Sigmoid colon (tissue), 7 donors: Measurements from ENCODE around the gene LNPK. TPM values are rescaled to one million over a fixed set of nuclear protein-coding genes. Genes with fewer than 3 reads are reported as not detected.

Experiments
- DNase-seq: peaks from one replicate; pipeline ENCODE4 v3.0.0-alpha.2; 2019
- H3K27ac ChIP-seq, 4 donors: fragments of 200-600 bp; sonication (generic); one replicate each; pipeline ENCODE4 v1.5.1; 2016 to 2019; ENCODE audit warnings: mild to moderate bottlenecking in 1 of 4
- H3K27me3 ChIP-seq, 3 donors: fragments of 200-600 bp; sonication (generic); one replicate each; pipeline ENCODE4 v1.5.1; 2019; ENCODE audit warnings: mild to moderate bottlenecking in 1 of 3
- H3K36me3 ChIP-seq, 4 donors: fragments of 200-600 bp; sonication (generic); one replicate each; pipeline ENCODE4 v1.5.1; 2016 to 2019
- H3K4me1 ChIP-seq, 4 donors: fragments of 200-600 bp; sonication (generic); one replicate each; pipeline ENCODE4 v1.5.1; 2017 to 2019
- H3K4me3 ChIP-seq, 4 donors: fragments of 200-600 bp; sonication (generic); one replicate each; pipeline ENCODE4 v1.5.1; 2017 to 2019; ENCODE audit warnings: mild to moderate bottlenecking in 2 of 4, moderate library complexity in 1 of 4
- H3K9me3 ChIP-seq, 4 donors: fragments of 200-600 bp in 3 of 4; sonication (generic) in 3 of 4; one replicate each; pipeline versions ENCODE4 v1.5.1 to v1.6.1; 2013 to 2019
- EP300 ChIP-seq, 4 donors: sonication (generic); formaldehyde crosslinking; IDR thresholded peaks; one replicate each; pipeline ENCODE4 v1.6.1; 2017; ENCODE audit warnings: antibody characterized with exemption in 4 of 4
- POLR2A ChIP-seq, 2 donors: fragments of 450-650 bp; IDR thresholded peaks; one replicate each; pipeline ENCODE4 v1.6.1; 2016; ENCODE audit warnings: antibody characterized with exemption in 2 of 2, mild to moderate bottlenecking in 2 of 2, moderate library complexity in 2 of 2
- POLR2AphosphoS5 ChIP-seq, 4 donors: sonication (generic); formaldehyde crosslinking; IDR thresholded peaks; one replicate each; pipeline ENCODE4 v1.6.1; 2017; ENCODE audit warnings: antibody characterized with exemption in 4 of 4
- WGBS, 2 donors: extraction: QIAGEN DNeasy Blood & Tissue Kit; methylation state at CpG; one replicate each; pipeline ENCODE4 v1.1.7; 2013; 5-methylcytosine and 5-hydroxymethylcytosine counted together
- intact Hi-C: fragments of 100-400 bp; cut with DNase I; formaldehyde crosslinking; loops from one replicate; pipeline ENCODE4 v1.15.1; 2023
- polyA plus RNA-seq, 3 donors: library from polyadenylated mRNA; stranded (reverse); fragments of 200-250 nt; gene quantifications; one replicate each; pipeline ENCODE4 v1.2.3, GENCODE V29; 2013
- total RNA-seq, 4 donors: library from RNA; depleted of rRNA; stranded (reverse); fragments of >200 nt; gene quantifications; one replicate each; pipeline ENCODE4 v1.1.0, GENCODE V29; 2016
- TF ChIP-seq, protein P1 (sequence below), 4 experiments: fragments of 450-650 bp in 3 of 4; fragments of 200-600 bp in 1 of 4; IDR thresholded peaks; one replicate each; pipeline ENCODE4 v1.5.1; 2016 to 2019; ENCODE audit warnings: antibody characterized with exemption in 4 of 4, mild to moderate bottlenecking in 3 of 4, moderate library complexity in 2 of 4
- donor health status: healthy with polysubstance abuse.
- donor health status: Bipolar disorder and iron deficiency.
- donor health status: healthy.

Gene LNPK
- total and polyA plus RNA-seq, 7 donors: 1.8 to 48.2 (median 15.9) TPM

DNA sequence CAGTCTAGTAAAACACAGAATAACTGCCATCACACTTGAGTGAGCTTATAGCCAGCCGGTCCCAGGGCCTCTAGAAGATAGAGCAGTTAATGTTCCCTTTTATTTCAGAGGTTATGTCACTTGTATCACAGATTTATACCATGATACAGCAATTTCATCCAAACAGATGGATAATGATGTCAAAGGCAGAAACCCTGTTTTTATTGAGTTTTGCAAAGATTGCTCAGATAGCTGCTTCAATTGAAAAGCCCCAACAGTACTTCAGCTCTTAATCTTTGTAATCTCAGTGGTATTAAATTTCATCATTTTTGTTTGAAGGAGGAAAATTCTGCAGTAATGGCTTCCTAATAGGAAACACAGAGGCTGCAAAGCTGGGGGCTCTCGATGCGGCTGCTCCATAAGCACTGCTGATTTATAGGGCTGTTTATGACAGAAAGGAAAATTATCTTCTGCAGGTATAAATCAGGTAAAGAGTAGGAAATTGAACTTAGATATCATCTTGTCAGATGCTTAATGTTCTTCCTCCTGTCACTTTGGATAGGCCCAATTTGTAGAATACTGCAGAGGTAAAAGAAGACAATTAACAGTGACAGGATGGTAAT, 112.3 kb downstream of the LNPK start:
- intact Hi-C loops: no loop called here
- TF ChIP-seq, protein P1, sequence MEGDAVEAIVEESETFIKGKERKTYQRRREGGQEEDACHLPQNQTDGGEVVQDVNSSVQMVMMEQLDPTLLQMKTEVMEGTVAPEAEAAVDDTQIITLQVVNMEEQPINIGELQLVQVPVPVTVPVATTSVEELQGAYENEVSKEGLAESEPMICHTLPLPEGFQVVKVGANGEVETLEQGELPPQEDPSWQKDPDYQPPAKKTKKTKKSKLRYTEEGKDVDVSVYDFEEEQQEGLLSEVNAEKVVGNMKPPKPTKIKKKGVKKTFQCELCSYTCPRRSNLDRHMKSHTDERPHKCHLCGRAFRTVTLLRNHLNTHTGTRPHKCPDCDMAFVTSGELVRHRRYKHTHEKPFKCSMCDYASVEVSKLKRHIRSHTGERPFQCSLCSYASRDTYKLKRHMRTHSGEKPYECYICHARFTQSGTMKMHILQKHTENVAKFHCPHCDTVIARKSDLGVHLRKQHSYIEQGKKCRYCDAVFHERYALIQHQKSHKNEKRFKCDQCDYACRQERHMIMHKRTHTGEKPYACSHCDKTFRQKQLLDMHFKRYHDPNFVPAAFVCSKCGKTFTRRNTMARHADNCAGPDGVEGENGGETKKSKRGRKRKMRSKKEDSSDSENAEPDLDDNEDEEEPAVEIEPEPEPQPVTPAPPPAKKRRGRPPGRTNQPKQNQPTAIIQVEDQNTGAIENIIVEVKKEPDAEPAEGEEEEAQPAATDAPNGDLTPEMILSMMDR (IDR thresholded peaks at IDR 0.05): no peak
- TF ChIP-seq EP300 (IDR thresholded peaks at IDR 0.05) (no peak), POLR2AphosphoS5 (IDR thresholded peaks at IDR 0.05) (no peak), POLR2A (IDR thresholded peaks at IDR 0.05) (no peak)
- Histone ChIP-seq H3K27me3 (no peaks in the 10 kb centered on the region), H3K36me3 (no peaks in the 10 kb centered on the region), H3K27ac (no peak overlapping the region), H3K4me1 (no peaks in the 10 kb centered on the region), H3K4me3 (no peak overlapping the region), H3K9me3 (no peaks in the 10 kb centered on the region)
- no peak for DNase-seq
- 69 to 87% methylated on average over 3 of the region's 3 CpGs for WGBS, 2 donors

DNA sequence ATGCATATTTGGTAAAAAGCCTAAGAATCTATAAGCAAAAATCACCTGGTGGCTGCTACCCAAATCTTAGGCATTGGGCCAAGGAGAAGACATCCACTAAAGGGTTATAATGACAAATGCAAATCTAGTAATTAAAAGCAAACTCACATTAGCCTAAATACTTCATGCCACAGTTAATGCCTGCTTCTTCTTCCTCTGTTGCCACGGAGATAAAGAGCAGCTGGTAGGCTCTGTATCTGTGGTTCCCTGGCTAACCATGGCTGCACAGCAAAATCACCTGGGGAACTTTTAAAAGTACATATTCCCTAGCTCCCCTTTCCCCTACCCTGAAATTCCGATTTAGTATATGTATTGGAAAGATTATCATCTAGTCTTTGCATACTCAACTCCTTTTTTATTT, 114.3 kb downstream of the LNPK start:
- DNase-seq: no peak
- H3K36me3 ChIP-seq: no peaks in the 10 kb centered on the region
- no peaks in the 10 kb centered on the region for H3K9me3 ChIP-seq
- H3K27ac ChIP-seq: no peak overlapping the region
- TF ChIP-seq POLR2A (IDR thresholded peaks at IDR 0.05): no peak
- TF ChIP-seq, protein P1 (IDR thresholded peaks at IDR 0.05): no peak
- TF ChIP-seq EP300 (IDR thresholded peaks at IDR 0.05): no peak
- no peak for TF ChIP-seq POLR2AphosphoS5 (IDR thresholded peaks at IDR 0.05)
- H3K27me3 ChIP-seq: no peaks in the 10 kb centered on the region
- 74 to 83% methylated on average over 2 of the region's 2 CpGs for WGBS, 2 donors
- no peaks in the 10 kb centered on the region for H3K4me1 ChIP-seq
- intact Hi-C loops: no loop called here
- H3K4me3 ChIP-seq: no peak overlapping the region

DNA sequence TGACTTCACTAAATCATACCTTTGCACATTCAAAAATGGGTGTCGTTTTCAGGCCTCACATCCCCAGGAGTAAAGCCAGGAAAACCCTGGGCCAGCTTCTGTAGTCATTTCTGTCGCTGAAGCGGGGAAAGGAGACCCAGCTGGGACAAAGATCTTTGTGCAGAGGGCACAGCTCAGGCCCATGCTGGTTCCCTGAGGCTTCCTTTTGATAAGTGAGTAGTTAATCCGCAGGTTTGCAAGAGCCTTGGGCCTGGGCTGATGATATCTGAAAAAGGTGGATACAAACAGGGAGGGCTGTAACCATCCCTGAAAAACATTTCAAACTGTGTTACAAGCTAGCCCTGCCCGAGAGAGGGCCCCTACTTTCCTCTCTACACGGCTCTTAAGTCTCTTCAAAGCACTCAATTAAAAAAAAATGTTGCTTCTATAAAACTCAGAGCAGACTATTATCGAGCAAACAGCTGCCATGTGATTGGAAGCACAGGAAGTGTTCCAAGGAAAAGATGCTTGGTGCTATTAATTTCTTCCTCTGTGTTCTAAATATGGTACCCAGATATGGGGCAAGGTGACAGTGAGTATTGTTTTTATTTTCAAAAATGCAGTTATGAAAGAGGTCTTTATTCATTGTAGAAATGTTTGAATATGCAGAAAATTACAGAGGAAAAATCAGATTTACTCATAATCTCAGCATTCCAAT, 117.2 kb downstream of the LNPK start:
- no peak for TF ChIP-seq POLR2A (IDR thresholded peaks at IDR 0.05)
- no peak for TF ChIP-seq POLR2AphosphoS5 (IDR thresholded peaks at IDR 0.05)
- H3K27ac ChIP-seq: no peak overlapping the region
- H3K27me3 ChIP-seq: no peaks in the 10 kb centered on the region
- H3K9me3 ChIP-seq: no peaks in the 10 kb centered on the region
- no peaks in the 10 kb centered on the region for H3K4me1 ChIP-seq
- intact Hi-C loops: no loop called here
- WGBS, 2 donors: 69 to 76% methylated on average over 7 of the region's 7 CpGs
- no peak overlapping the region for H3K4me3 ChIP-seq
- DNase-seq: no peak
- H3K36me3 ChIP-seq: no peaks in the 10 kb centered on the region

DNA sequence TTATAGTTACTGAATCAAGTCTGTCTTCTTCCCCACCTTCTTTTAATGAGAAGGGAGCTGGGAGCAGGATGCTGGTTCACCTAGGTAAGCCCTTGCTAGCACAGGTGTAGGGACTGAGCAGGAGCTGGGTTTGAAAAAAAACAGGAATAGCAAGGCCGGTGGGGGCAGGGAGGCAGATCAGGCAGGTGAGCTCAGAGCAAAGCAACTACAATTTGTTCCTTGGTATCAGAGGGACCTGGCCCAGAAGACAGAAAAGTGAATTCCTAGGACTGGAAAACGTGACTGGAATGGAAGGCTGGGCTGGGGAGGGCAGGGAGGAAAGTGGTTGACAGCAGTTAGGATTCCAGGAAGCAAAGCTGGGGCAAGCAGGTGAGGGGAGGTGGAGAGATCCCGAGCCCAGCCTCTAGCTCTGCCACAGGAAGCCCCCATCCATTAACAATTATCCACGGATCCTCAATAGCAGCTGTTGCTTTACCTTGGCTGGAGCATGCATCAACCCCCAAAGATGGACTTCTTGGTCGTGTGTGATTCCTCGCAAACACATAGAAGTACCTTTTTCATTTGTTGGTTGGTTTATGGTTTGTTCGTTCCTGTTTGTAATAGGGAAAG, 118.4 kb downstream of the LNPK start:
- no peak for DNase-seq
- Histone ChIP-seq H3K27me3 (no peaks in the 10 kb centered on the region), H3K36me3 (no peaks in the 10 kb centered on the region), H3K27ac (no peak overlapping the region), H3K4me3 (no peak overlapping the region), H3K9me3 (no peaks in the 10 kb centered on the region), H3K4me1 (no peaks in the 10 kb centered on the region)
- TF ChIP-seq, protein P1 (IDR thresholded peaks at IDR 0.05): no peak
- TF ChIP-seq POLR2A (IDR thresholded peaks at IDR 0.05): no peak
- no peak for TF ChIP-seq POLR2AphosphoS5 (IDR thresholded peaks at IDR 0.05)
- no peak for TF ChIP-seq EP300 (IDR thresholded peaks at IDR 0.05)
- WGBS, 2 donors: 70 to 74% methylated on average over 7 of the region's 7 CpGs
- intact Hi-C loops: no loop called here

DNA sequence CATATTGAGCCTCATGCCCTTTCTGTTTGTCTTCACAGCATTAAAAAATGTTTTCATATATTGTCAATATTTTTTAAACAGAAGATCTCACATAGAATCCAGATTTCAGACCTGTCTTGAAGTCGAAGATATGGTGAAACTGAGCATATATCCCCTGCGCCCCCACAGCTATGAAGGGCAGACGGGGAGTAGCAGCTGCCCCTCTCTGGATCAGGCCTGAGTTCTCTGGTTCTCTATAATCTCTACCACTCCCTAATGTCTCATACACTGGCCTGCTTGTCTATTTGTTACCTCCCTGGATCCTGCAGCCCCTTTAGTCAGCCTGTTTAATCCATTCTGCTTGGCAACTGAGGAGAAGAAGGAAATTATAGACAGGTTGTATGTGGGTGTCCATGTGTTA, 122.4 kb downstream of the LNPK start:
- WGBS, 2 donors: 89% methylated on average over 3 of the region's 3 CpGs
- TF ChIP-seq, protein P1 (IDR thresholded peaks at IDR 0.05): no peak
- no peak for TF ChIP-seq POLR2AphosphoS5 (IDR thresholded peaks at IDR 0.05)
- Histone ChIP-seq H3K9me3 (no peaks in the 10 kb centered on the region), H3K4me1 (peaks cover 0 to 8% (median 0%) of the 10 kb centered on the region in 4 donors), H3K27me3 (no peaks in the 10 kb centered on the region), H3K4me3 (no peak overlapping the region), H3K27ac (no peak overlapping the region), H3K36me3 (no peaks in the 10 kb centered on the region)
- no peak for DNase-seq
- intact Hi-C loops: no loop called here
